Measurements from ENCODE around the gene FAM163B.

FAM163B gene

GRCh38 chr9:133609311-133610098 is at the start of gene FAM163B:
Gene FAM163B, minus strand, starts transcription at chr9:133609389. Its CDS starts 29,166 bp downstream, at chr9:133580223.
- no peaks in the 10 kb centered on the region for H3K4me1 ChIP-seq (ENCODE audit: control insufficient read depth, insufficient read depth, low read length)
- H3K4me3 ChIP-seq (ENCODE audit: low read length): no peak within 1 kb of the TSS
- no peaks in the 10 kb centered on the region for H3K36me3 ChIP-seq (ENCODE audit: control insufficient read depth, insufficient read depth, low read length)
- H3K27me3 ChIP-seq (ENCODE audit: control insufficient read depth, insufficient read depth, low read length): peaks cover 22% of the 10 kb centered on the region
- H3K9ac ChIP-seq (ENCODE audit: low read length): no peak within 1 kb of the TSS
- H3K27ac ChIP-seq (ENCODE audit: low read depth, low read length): no peak within 1 kb of the TSS

- H3K4me1 ChIP-seq (ENCODE audit: control insufficient read depth, insufficient read depth, low read length): peaks cover 4% of the 10 kb centered on the region
- no peak overlapping the region for H3K27ac ChIP-seq (ENCODE audit: low read depth, low read length)
- no peaks in the 10 kb centered on the region for H3K36me3 ChIP-seq (ENCODE audit: control insufficient read depth, insufficient read depth, low read length)
- no peak overlapping the region for H3K4me3 ChIP-seq (ENCODE audit: low read length)
- peaks cover 34% of the 10 kb centered on the region for H3K27me3 ChIP-seq (ENCODE audit: control insufficient read depth, insufficient read depth, low read length)
- no peak overlapping the region for H3K9ac ChIP-seq (ENCODE audit: low read length)
Measured at GRCh38 chr9:133657120-133657661, 48.0 kb upstream of the FAM163B start.

GRCh38 chr9:133656211-133657119 is 47.3 kb upstream of the FAM163B start:
- Histone ChIP-seq H3K4me1 (ENCODE audit: control insufficient read depth, insufficient read depth, low read length) (peaks cover 4% of the 10 kb centered on the region), H3K9ac (ENCODE audit: low read length) (no peak overlapping the region), H3K27ac (ENCODE audit: low read depth, low read length) (no peak overlapping the region), H3K4me3 (ENCODE audit: low read length) (no peak overlapping the region), H3K27me3 (ENCODE audit: control insufficient read depth, insufficient read depth, low read length) (peaks cover 34% of the 10 kb centered on the region), H3K36me3 (ENCODE audit: control insufficient read depth, insufficient read depth, low read length) (no peaks in the 10 kb centered on the region)

GRCh38 chr9:133655701-133656100 is 46.5 kb upstream of the FAM163B start:
- H3K36me3 ChIP-seq (ENCODE audit: control insufficient read depth, insufficient read depth, low read length): no peaks in the 10 kb centered on the region
- H3K27ac ChIP-seq (ENCODE audit: low read depth, low read length): no peak overlapping the region
- no peak overlapping the region for H3K9ac ChIP-seq (ENCODE audit: low read length)
- peaks cover 4% of the 10 kb centered on the region for H3K4me1 ChIP-seq (ENCODE audit: control insufficient read depth, insufficient read depth, low read length)
- peaks cover 34% of the 10 kb centered on the region for H3K27me3 ChIP-seq (ENCODE audit: control insufficient read depth, insufficient read depth, low read length)
- no peak overlapping the region for H3K4me3 ChIP-seq (ENCODE audit: low read length)

GRCh38 chr9:133654736-133655657 is 45.8 kb upstream of the FAM163B start:
- Histone ChIP-seq H3K9ac (ENCODE audit: low read length) (no peak overlapping the region), H3K36me3 (ENCODE audit: control insufficient read depth, insufficient read depth, low read length) (no peaks in the 10 kb centered on the region), H3K4me1 (ENCODE audit: control insufficient read depth, insufficient read depth, low read length) (peaks cover 4% of the 10 kb centered on the region), H3K4me3 (ENCODE audit: low read length) (no peak overlapping the region), H3K27ac (ENCODE audit: low read depth, low read length) (no peak overlapping the region), H3K27me3 (ENCODE audit: control insufficient read depth, insufficient read depth, low read length) (peaks cover 33% of the 10 kb centered on the region)

- H3K9ac ChIP-seq (ENCODE audit: low read length): no peak overlapping the region
- H3K27ac ChIP-seq (ENCODE audit: low read depth, low read length): no peak overlapping the region
- H3K4me3 ChIP-seq (ENCODE audit: low read length): no peak overlapping the region
- peaks cover 30% of the 10 kb centered on the region for H3K27me3 ChIP-seq (ENCODE audit: control insufficient read depth, insufficient read depth, low read length)
- no peaks in the 10 kb centered on the region for H3K36me3 ChIP-seq (ENCODE audit: control insufficient read depth, insufficient read depth, low read length)
- peaks cover 2% of the 10 kb centered on the region for H3K4me1 ChIP-seq (ENCODE audit: control insufficient read depth, insufficient read depth, low read length)
Measured at GRCh38 chr9:133653638-133654037, 44.4 kb upstream of the FAM163B start.

GRCh38 chr9:133650026-133650425 is 40.8 kb upstream of the FAM163B start:
- Histone ChIP-seq H3K27me3 (ENCODE audit: control insufficient read depth, insufficient read depth, low read length) (peaks cover 13% of the 10 kb centered on the region), H3K9ac (ENCODE audit: low read length) (no peak overlapping the region), H3K4me3 (ENCODE audit: low read length) (no peak overlapping the region), H3K4me1 (ENCODE audit: control insufficient read depth, insufficient read depth, low read length) (no peaks in the 10 kb centered on the region), H3K36me3 (ENCODE audit: control insufficient read depth, insufficient read depth, low read length) (no peaks in the 10 kb centered on the region), H3K27ac (ENCODE audit: low read depth, low read length) (no peak overlapping the region)

- H3K36me3 ChIP-seq (ENCODE audit: control insufficient read depth, insufficient read depth, low read length): no peaks in the 10 kb centered on the region
- no peak overlapping the region for H3K27ac ChIP-seq (ENCODE audit: low read depth, low read length)
- H3K4me1 ChIP-seq (ENCODE audit: control insufficient read depth, insufficient read depth, low read length): no peaks in the 10 kb centered on the region
- H3K9ac ChIP-seq (ENCODE audit: low read length): no peak overlapping the region
- no peak overlapping the region for H3K4me3 ChIP-seq (ENCODE audit: low read length)
- peaks cover 8% of the 10 kb centered on the region for H3K27me3 ChIP-seq (ENCODE audit: control insufficient read depth, insufficient read depth, low read length)
Measured at GRCh38 chr9:133649194-133649593, 40.0 kb upstream of the FAM163B start.

GRCh38 chr9:133647765-133648469 is 38.7 kb upstream of the FAM163B start:
- H3K27ac ChIP-seq (ENCODE audit: low read depth, low read length): no peak overlapping the region
- no peak overlapping the region for H3K4me3 ChIP-seq (ENCODE audit: low read length)

GRCh38 chr9:133647148-133647547 is 38.0 kb upstream of the FAM163B start:
- H3K27ac ChIP-seq (ENCODE audit: low read depth, low read length): no peak overlapping the region
- peaks cover 2% of the 10 kb centered on the region for H3K27me3 ChIP-seq (ENCODE audit: control insufficient read depth, insufficient read depth, low read length)
- H3K4me1 ChIP-seq (ENCODE audit: control insufficient read depth, insufficient read depth, low read length): no peaks in the 10 kb centered on the region
- no peaks in the 10 kb centered on the region for H3K36me3 ChIP-seq (ENCODE audit: control insufficient read depth, insufficient read depth, low read length)
- no peak overlapping the region for H3K4me3 ChIP-seq (ENCODE audit: low read length)
- H3K9ac ChIP-seq (ENCODE audit: low read length): no peak overlapping the region

More at GRCh38 chr9:133647765-133648469, 38.7 kb upstream of the FAM163B start:
- no peaks in the 10 kb centered on the region for H3K4me1 ChIP-seq (ENCODE audit: control insufficient read depth, insufficient read depth, low read length)
- H3K36me3 ChIP-seq (ENCODE audit: control insufficient read depth, insufficient read depth, low read length): no peaks in the 10 kb centered on the region
- H3K27me3 ChIP-seq (ENCODE audit: control insufficient read depth, insufficient read depth, low read length): peaks cover 8% of the 10 kb centered on the region
- no peak overlapping the region for H3K9ac ChIP-seq (ENCODE audit: low read length)

- Histone ChIP-seq H3K4me3 (ENCODE audit: low read length) (no peak overlapping the region), H3K27me3 (ENCODE audit: control insufficient read depth, insufficient read depth, low read length) (peaks cover 2% of the 10 kb centered on the region), H3K4me1 (ENCODE audit: control insufficient read depth, insufficient read depth, low read length) (no peaks in the 10 kb centered on the region), H3K9ac (ENCODE audit: low read length) (no peak overlapping the region), H3K27ac (ENCODE audit: low read depth, low read length) (no peak overlapping the region), H3K36me3 (ENCODE audit: control insufficient read depth, insufficient read depth, low read length) (no peaks in the 10 kb centered on the region)
Measured at GRCh38 chr9:133645021-133645765, 36.0 kb upstream of the FAM163B start.
